Stimulated activated CD8-positive, alpha-beta memory T cell treated with anti-CD3 and anti-CD28 coated beads, Interleukin-4, amount 100 ng/mL, for 4 hours (primary cell): Measurements from ENCODE around the gene ICAM5.
"Not testable (repeated sequence)": the region's sequence is repeated elsewhere in the genome, so short reads cannot be mapped to it uniquely, and the experiment has no call there.

Experiments
- DNase-seq, 2 donors: peaks; one replicate each; pipeline ENCODE4 v3.0.0-alpha.2; 2020; ENCODE audit warnings: low read depth in 2 of 2, low spot score in 1 of 2

Gene ICAM5

GRCh38 chr19:10289836-10290356 lies at the start of gene ICAM5:
Gene ICAM5 (plus strand): TSS chr19:10289952. CDS start chr19:10290044, 92 bp downstream.
- DNase-seq, result peak in 1 of 2 donors; percentile 55

GRCh38 chr19:10241826-10242449 lies 47.8 kb upstream of the ICAM5 start:
- DNase-seq, result not testable (repeated sequence)

- DNase-seq, result no peak
Observed at GRCh38 chr19:10243606-10244005, 46.1 kb upstream of the ICAM5 start.

- DNase-seq, result no peak
Observed at GRCh38 chr19:10245189-10245939, 44.4 kb upstream of the ICAM5 start.

GRCh38 chr19:10246511-10246910 lies 43.2 kb upstream of the ICAM5 start:
- no peak for DNase-seq

GRCh38 chr19:10251792-10252694 lies 37.7 kb upstream of the ICAM5 start, which contains the start of gene MRPL4:
Gene MRPL4 (plus strand): TSS chr19:10252214. CDS start chr19:10252254, 40 bp downstream.
- peak; percentile 88 to 94 for DNase-seq

GRCh38 chr19:10252707-10253106 lies 37.0 kb upstream of the ICAM5 start:
- DNase-seq, result no peak

GRCh38 chr19:10254244-10254643 lies 35.5 kb upstream of the ICAM5 start:
- no peak for DNase-seq

GRCh38 chr19:10255358-10255757 lies 34.4 kb upstream of the ICAM5 start:
- no peak for DNase-seq

GRCh38 chr19:10256551-10256950 lies 33.2 kb upstream of the ICAM5 start:
- no peak for DNase-seq

GRCh38 chr19:10256970-10257615 lies 32.7 kb upstream of the ICAM5 start:
- no peak for DNase-seq

- no peak for DNase-seq
Observed at GRCh38 chr19:10258080-10258710, 31.6 kb upstream of the ICAM5 start.

- peak; percentile 81 to 86 for DNase-seq
Observed at GRCh38 chr19:10259162-10259905, 30.4 kb upstream of the ICAM5 start.

- no peak for DNase-seq
Observed at GRCh38 chr19:10260141-10260584, 29.6 kb upstream of the ICAM5 start.

- DNase-seq, result no peak
Observed at GRCh38 chr19:10262771-10263170, 27.0 kb upstream of the ICAM5 start.

- DNase-seq, result no peak
Observed at GRCh38 chr19:10266706-10267105, 23.0 kb upstream of the ICAM5 start.

GRCh38 chr19:10268071-10268470 lies 21.7 kb upstream of the ICAM5 start:
- DNase-seq, result no peak

- peak; percentile 70 to 80 for DNase-seq
Observed at GRCh38 chr19:10269333-10270179, 20.2 kb upstream of the ICAM5 start.
